ENCODE results near the gene INTS12. TPM values are rescaled to one million over a fixed set of nuclear protein-coding genes. Genes with fewer than 3 reads are reported as not detected.

Gene INTS12
- total and polyA plus RNA-seq, 2 experiments from 2014 or later = 12.6 to 15.3 TPM

DNA sequence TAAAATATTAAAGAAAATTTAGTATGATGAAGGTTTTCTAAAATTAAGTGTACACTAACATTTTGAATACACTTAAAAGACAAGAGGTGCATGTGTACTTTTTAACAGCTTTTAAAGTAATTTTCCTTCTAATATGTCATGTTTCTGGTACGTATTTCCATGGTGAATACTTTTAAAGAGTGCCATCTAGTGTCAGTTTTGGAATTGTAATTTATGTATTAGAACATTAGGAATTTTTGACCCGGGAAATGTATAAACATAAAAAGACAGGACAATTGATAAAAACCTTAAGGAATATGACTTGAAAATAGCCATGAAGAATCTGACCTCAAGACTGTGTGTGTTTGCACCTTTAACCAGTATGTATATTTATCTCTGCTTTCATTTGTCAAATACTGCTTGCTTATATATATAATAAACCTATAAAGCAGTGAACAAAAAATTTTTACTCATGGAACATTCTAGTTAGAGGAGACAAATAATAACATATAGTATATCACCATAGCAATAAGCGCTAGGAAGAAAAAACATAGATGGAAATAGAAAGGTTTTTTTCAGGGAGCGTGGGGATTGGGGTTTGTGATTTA, 7.3 kb upstream of the INTS12 start:
- H2AFZ ChIP-seq = no peak overlapping the region
- H3K27ac Mint-ChIP-seq = no peak overlapping the region
- no peak overlapping the region for H3K4me3 ChIP-seq
- no peaks in the 10 kb centered on the region for H3K9me2 ChIP-seq (ENCODE audit: insufficient read depth)
- no peaks in the 10 kb centered on the region for H3K36me3 ChIP-seq (ENCODE audit: insufficient read depth)
- no peak overlapping the region for H3K4me3 Mint-ChIP-seq
- peaks cover under 1% of the 10 kb centered on the region; the same call in 1 of the 2 replicates for H3K4me1 ChIP-seq (ENCODE audit: insufficient read depth)
- peaks cover 55% of the 10 kb centered on the region for H3K79me2 ChIP-seq (replicated peaks; ENCODE audit: insufficient read depth)
- H3K27ac ChIP-seq (ENCODE audit: low read depth) = no peak overlapping the region
- H3K27me3 ChIP-seq (ENCODE audit: insufficient read depth) = no peaks in the 10 kb centered on the region
- H3K4me1 Mint-ChIP-seq = no peaks in the 10 kb centered on the region
- 0 out of 2 replicates have a peak, but pooled peaks cover 3% of the 10 kb centered on the region for H4K20me1 ChIP-seq (replicated peaks; ENCODE audit: insufficient read depth)
- H3K27me3 Mint-ChIP-seq (ENCODE audit: insufficient read depth, low read depth, poor library complexity) = peaks cover 5% of the 10 kb centered on the region
- H3K36me3 Mint-ChIP-seq (ENCODE audit: low read depth) = peaks cover 27% of the 10 kb centered on the region
- ATAC-seq (no peak), DNase-seq (ENCODE audit: low spot score) (peak; percentile 9)
- H3K4me2 ChIP-seq = no peak overlapping the region
- H3F3A ChIP-seq (replicated peaks; ENCODE audit: low read depth) = no peaks in the 10 kb centered on the region
- H3K9me3 Mint-ChIP-seq = peaks cover 8% of the 10 kb centered on the region
- peak in 1 of 2 experiments; percentile 55; a peak in 3 of 4 replicates for TF ChIP-seq CTCF (conservative IDR thresholded peaks at IDR 0.05; ENCODE audit: low read depth in 2 of 2)
- TF ChIP-seq ETS1 (IDR thresholded peaks at IDR 0.05) = no peak

- DNase-seq (ENCODE audit: low spot score) = no peak
- no peaks in the 10 kb centered on the region for H3K36me3 ChIP-seq (ENCODE audit: insufficient read depth)
- H3K36me3 Mint-ChIP-seq (ENCODE audit: low read depth) = peaks cover 24% of the 10 kb centered on the region
- no peaks in the 10 kb centered on the region for H3F3A ChIP-seq (replicated peaks; ENCODE audit: low read depth)
- H3K9me2 ChIP-seq (ENCODE audit: insufficient read depth) = no peaks in the 10 kb centered on the region
- no peaks in the 10 kb centered on the region for H3K27me3 ChIP-seq (ENCODE audit: insufficient read depth)
- H3K27ac ChIP-seq (ENCODE audit: low read depth) = no peak overlapping the region
- peaks cover under 1% of the 10 kb centered on the region; the same call in 1 of the 3 replicates for H3K4me1 Mint-ChIP-seq
- H3K4me3 Mint-ChIP-seq = no peak overlapping the region
- H3K79me2 ChIP-seq (replicated peaks; ENCODE audit: insufficient read depth) = peaks cover 63% of the 10 kb centered on the region
- H3K4me3 ChIP-seq = no peak overlapping the region
- peaks cover 8% of the 10 kb centered on the region; the same call in 1 of the 2 replicates for H3K4me1 ChIP-seq (ENCODE audit: insufficient read depth)
- no peak overlapping the region for H2AFZ ChIP-seq
- peaks cover 5% of the 10 kb centered on the region for H3K27me3 Mint-ChIP-seq (ENCODE audit: insufficient read depth, low read depth, poor library complexity)
- 0 out of 2 replicates have a peak, but pooled peaks cover 3% of the 10 kb centered on the region for H4K20me1 ChIP-seq (replicated peaks; ENCODE audit: insufficient read depth)
- no peak overlapping the region for H3K27ac Mint-ChIP-seq
- ATAC-seq = no peak
- H3K4me2 ChIP-seq = no peak overlapping the region
- H3K9me3 Mint-ChIP-seq = peaks cover 8% of the 10 kb centered on the region
- TF ChIP-seq ZNF462 (CRISPR knock-in tag; IDR thresholded peaks at IDR 0.05) = no peak
- no peak for TF ChIP-seq POLR2AphosphoS5 (IDR thresholded peaks at IDR 0.05; ENCODE audit: low read depth)
- no peak for TF ChIP-seq JUNB (IDR thresholded peaks at IDR 0.05; ENCODE audit: unreplicated experiment)
- no peak for TF ChIP-seq CTCF (conservative IDR thresholded peaks at IDR 0.05; ENCODE audit: low read depth in 2 of 2)
- no peak for TF ChIP-seq NANOG (IDR thresholded peaks at IDR 0.05; ENCODE audit: borderline replicate concordance)
Measured at GRCh38 chr4:105714932-105715331, 6.4 kb upstream of the INTS12 start.

Data from GM23338 (cell line).